ENCODE measurements around the gene TUBD1. TPM values are rescaled to one million over a fixed set of nuclear protein-coding genes. Genes with fewer than 3 reads are reported as not detected.

TUBD1 gene
- total RNA-seq, 1 donor, result 6.5 TPM

GRCh38 chr17:59840329-59841090, 52.2 kb downstream of the TUBD1 start:
- H3K4me3 ChIP-seq (ENCODE audit: low read depth, low read length), result peak overlapping the region; percentile 80
- peak; percentile 64 for DNase-seq (ENCODE audit: low read depth)
- no peak for TF ChIP-seq CTCF (IDR thresholded peaks at IDR 0.05; ENCODE audit: insufficient read depth, low read depth, low read length)

GRCh38 chr17:59839651-59840328, 53.0 kb downstream of the TUBD1 start:
- DNase-seq (ENCODE audit: low read depth), result peak; percentile 55
- peak overlapping the region; percentile 80 for H3K4me3 ChIP-seq (ENCODE audit: low read depth, low read length)
- no peak for TF ChIP-seq CTCF (IDR thresholded peaks at IDR 0.05; ENCODE audit: insufficient read depth, low read depth, low read length)

- no peak for DNase-seq (ENCODE audit: low read depth)
- peak overlapping the region; percentile 80 for H3K4me3 ChIP-seq (ENCODE audit: low read depth, low read length)
- TF ChIP-seq CTCF (IDR thresholded peaks at IDR 0.05; ENCODE audit: insufficient read depth, low read depth, low read length), result no peak
Observed at GRCh38 chr17:59838052-59838916, 54.5 kb downstream of the TUBD1 start.

- TF ChIP-seq CTCF (IDR thresholded peaks at IDR 0.05; ENCODE audit: insufficient read depth, low read depth, low read length), result no peak
- H3K4me3 ChIP-seq (ENCODE audit: low read depth, low read length), result peak overlapping the region; percentile 80
- DNase-seq (ENCODE audit: low read depth), result peak; percentile 100
Observed at GRCh38 chr17:59837308-59838051, 55.3 kb downstream of the TUBD1 start.

GRCh38 chr17:59832883-59833379, 59.8 kb downstream of the TUBD1 start:
- H3K4me3 ChIP-seq (ENCODE audit: low read depth, low read length), result no peak overlapping the region
- no peak for TF ChIP-seq CTCF (IDR thresholded peaks at IDR 0.05; ENCODE audit: insufficient read depth, low read depth, low read length)
- no peak for DNase-seq (ENCODE audit: low read depth)

All from fibroblast of villous mesenchyme (primary cell).